NCI-H1417 treated with DMSO at 0.1 percent for 48 hours (cell line): Measurements from ENCODE around the gene PEX14.

Experiments used
- DNase-seq: peaks from one replicate; lab custom pipeline; 2025; lab: John Stamatoyannopoulos, UW

The PEX14 gene

GRCh38 chr1:10649517-10650201 lies 174.9 kb downstream of the PEX14 start:
- DNase-seq = no peak

DNA sequence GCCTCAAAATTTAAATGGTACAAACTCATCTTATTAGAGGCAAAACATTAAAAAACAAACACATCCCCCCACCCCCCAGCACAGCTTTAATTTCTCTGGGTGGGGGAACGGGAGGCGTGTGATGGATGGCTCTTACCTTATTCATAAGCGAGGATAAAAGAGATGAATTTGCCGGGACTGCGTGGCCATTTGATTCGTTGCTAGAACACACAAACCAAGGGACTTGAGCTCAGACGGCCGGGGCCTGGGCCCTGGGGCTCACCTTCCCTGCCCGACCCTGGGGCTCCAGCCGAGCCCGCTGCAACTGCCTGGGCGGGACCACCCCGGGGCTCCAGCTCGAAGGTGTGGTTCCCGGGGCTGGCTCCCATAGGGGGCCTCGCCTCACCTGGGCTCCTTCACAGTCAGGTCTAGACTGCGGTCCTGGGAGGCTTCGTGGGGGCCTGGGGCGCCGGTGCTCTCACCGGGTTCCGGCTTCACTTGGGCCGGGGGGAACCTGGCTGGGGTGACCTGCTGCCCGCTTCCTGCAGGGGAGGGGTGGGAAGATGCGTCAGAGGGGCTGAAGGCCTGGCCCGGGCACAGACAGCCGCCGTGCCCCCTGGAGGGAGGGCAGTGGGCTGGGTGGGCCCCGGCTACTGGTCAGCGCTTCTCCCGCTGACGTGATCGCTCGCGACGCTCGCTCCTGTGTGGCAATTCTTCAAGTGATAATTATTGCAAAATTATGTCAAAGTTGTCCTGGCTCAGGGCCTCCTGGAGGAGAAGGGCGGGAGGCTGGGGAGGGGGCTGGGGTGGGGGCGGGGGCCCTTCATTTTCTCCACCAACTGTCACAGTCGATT lies 176.0 kb downstream of the PEX14 start:
- no peak for DNase-seq

DNA sequence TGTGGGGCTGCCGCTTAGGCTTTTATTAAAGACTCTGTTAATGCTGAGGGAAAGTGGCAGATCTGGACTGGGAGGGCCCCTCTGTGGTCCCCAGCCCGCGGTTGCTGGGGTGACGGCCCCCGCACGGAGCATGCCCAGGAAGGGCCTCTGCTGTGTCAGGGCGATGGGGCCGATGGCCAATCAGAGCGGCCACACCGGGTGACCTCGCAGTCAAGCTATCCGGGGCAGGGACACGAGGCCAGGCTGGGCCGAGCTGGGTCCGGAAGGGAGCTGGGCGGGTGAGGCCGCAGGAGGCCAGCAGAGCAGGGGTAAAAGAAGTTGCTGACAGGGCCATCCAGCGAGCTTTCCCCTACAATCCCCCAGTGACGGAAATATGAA lies 176.6 kb downstream of the PEX14 start:
- DNase-seq = no peak

- no peak for DNase-seq
Observed at GRCh38 chr1:10651793-10652192, 177.0 kb downstream of the PEX14 start.

GRCh38 chr1:10652626-10653025 lies 177.9 kb downstream of the PEX14 start:
- DNase-seq = no peak

GRCh38 chr1:10653370-10654125 lies 178.8 kb downstream of the PEX14 start:
- no peak for DNase-seq

DNA sequence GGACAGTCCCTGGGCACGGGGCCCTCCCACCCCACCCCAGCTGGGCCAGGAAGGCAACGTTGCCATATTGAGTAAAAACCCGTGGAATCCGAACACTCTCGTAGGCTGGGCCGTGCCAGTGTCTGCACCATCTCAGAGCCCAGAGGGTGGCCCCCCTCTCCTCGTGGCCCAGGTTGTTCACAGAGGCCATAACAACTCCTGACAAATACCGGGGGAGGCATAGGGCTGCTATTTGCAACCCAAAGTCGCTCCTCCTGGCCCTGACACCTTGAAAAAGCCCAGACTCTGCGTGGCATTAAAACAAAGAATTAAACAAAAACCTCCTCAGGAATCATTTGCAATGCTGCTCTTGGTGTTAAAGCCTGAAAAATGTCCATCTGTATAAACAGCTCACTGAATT lies 180.3 kb downstream of the PEX14 start:
- no peak for DNase-seq

DNA sequence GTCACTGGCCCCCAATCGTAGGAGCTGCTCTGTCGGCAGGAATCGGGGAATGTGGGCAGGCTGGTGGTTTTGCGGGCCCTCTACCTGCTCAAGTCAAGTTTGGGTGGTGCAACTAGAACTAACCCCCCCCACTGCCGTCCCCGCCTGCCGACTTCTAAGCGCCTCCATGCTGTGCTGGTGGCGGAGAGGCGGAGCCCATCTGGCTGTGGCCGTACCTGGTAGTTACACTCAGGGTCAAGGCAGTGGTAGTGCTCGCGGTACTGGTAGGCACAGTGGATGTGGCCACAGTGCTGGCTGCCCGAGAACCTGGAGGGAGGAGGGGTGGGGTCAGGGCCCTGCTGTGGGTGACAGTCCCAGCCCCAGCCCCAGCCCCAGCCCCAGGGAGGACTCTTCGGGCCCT lies 181.7 kb downstream of the PEX14 start:
- DNase-seq = no peak

DNA sequence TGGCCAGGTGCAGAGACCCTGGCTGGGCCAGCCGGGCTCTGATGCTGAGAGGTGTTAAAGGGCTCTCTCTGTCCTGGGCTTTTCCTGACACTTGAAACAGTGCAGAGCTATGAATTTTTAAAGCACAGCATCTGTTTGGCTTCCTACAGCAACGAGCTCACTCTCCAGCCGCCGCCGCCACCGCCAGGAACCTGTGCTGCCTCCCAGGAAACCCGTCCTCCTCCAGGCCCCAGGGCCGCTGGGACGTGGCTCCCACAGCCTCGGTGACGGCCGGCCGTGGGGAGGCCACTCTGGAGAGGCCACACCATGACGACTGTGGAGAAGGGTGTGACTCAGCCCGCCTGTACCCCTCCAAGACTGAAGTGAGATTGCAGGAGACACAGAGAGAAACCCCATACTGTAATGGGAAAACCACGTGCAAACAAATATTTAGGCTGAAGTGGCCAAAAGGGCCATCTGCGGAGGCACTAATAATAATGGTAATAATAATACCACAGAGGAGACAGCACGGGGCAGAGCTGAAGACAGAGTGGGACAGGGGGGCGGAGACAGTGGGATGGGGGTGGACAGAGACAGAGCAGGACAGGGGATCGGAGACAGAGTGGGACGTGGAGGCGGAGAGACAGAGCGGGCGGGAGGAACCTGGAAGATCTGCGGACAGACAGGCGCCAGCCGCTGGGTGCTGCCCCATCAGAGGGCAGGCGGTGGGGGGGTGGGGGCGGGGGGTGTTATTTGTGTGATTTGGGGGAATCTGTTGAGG lies 182.5 kb downstream of the PEX14 start:
- DNase-seq = no peak

DNA sequence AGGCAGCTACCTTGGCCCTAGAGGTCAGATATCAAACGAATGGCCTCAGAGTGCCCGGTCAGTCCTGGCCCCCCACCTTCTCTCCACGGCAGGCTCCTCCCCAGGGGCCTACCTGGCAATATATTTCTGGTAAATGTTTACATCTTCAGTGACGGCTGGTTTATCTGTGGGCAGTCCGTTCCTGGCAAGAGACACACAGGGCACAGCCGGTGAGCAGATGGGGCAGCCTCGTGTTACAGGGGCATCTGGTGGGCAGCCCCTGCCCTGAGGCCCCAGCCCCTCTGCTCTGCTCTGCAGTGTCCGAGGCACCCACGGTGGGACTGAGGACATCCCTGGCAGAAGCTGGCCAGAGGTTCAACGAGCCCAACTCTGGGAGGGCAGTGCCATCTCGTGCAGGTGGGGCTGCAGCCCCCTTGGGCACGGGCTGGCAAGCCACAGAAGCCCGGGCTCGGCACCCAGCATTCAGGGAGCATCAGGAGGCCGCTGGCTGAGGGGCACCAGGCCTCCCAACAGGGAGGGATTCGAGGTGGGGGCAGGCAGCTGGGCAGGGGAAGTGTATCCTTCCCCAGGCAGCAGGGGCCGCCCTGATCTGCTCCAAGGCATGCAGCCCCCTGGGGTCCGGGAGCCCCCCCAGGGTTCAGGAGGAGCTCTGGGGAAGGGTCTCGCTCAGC lies 183.8 kb downstream of the PEX14 start:
- DNase-seq = no peak

- DNase-seq = no peak
Observed at GRCh38 chr1:10659218-10659617, 184.5 kb downstream of the PEX14 start.

GRCh38 chr1:10659646-10660540 lies 185.1 kb downstream of the PEX14 start:
- DNase-seq = no peak

DNA sequence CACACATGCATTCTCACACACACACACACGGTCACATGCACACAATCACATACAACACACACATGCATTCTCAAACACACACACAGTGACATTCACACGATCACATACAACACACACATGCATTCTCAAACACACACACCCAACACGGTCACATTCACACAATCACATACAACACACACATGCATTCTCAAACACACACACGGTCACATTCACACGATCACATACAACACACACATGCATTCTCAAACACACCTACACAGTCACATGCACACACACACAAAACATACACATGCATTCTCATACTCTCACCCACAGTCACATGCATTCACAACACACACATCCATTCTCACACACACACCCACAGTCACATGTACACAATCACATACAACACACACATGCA lies 186.7 kb downstream of the PEX14 start:
- no peak for DNase-seq

GRCh38 chr1:10662090-10662688 lies 187.4 kb downstream of the PEX14 start:
- no peak for DNase-seq

DNA sequence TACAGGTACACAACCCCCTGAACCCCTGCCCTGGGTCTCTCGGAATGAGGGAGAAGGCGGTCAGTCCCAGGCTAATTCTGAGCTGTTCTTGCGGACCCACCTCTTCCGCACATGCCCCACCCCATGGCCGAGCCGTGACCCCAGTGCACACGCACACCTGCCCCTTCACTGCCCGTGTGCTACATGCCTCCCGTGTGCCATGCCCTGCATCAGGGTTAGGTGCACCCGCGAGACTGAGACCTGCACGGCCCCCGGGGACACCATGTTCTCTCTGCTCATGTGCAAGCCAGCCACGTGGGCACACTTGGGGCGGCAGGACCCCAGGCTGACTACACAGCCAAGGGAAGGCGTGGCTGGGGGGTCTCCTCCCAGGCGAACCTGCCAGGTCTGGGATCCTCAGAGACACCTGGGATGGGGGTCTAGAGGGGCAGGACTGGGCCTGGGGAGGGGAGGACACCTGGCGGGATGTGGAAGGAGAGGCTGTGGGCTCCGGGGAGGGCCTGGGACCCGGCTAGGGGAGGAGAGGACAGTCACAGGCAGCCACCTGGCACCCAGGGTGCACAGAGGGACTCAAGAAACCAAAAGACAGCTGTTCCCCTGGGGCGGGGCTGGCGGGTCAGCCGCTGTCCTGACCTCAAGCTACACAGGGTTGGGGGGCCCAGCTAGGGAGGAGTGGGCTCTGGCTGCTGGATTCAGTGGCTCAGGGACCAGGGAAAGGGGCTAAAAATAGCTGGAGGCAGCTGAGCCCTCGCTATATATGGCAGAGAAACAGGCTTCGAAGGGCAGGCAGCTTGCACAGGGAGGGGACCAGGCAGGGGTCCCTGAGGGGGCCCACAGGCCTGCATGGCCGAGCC lies 188.3 kb downstream of the PEX14 start:
- DNase-seq = no peak

- no peak for DNase-seq
Observed at GRCh38 chr1:10663678-10664035, 188.9 kb downstream of the PEX14 start.

- DNase-seq = no peak
Observed at GRCh38 chr1:10664251-10664650, 189.5 kb downstream of the PEX14 start.

DNA sequence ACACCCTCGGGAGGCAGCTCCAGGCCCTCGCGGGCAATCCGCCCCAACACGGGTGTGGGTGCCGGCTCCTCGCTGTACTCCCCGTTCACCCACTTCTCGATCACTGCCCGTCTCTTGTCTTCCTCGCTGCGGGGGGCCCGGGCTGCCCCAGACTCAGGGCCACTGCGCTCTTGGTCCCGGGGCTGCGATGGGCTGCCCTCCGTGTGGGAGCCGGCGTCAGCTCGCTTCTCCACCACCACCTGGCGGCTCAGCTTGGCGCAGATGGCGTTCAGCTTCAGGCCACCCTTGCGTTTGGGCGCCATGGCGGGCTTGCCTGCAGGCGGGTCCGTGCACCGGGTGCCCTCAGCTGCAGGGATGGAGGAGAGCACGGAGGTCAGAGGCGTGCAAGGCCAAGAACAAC lies 190.5 kb downstream of the PEX14 start:
- DNase-seq = no peak
